ENCODE results near the gene NPBWR2. TPM values are rescaled to one million over a fixed set of nuclear protein-coding genes. Genes with fewer than 3 reads are reported as not detected.

Gene NPBWR2
- polyA plus RNA-seq, 1 donor from 2014 or later, result not detected

GRCh38 chr20:64062276-64062595 lies 45.1 kb downstream of the NPBWR2 start:
- peak overlapping the region; percentile 78 for H3K4me3 ChIP-seq (ENCODE audit: low read length)
- H3K36me3 ChIP-seq (ENCODE audit: insufficient read depth, low read length), result no peaks in the 10 kb centered on the region
- H4K20me1 ChIP-seq (ENCODE audit: insufficient read depth), result no peaks in the 10 kb centered on the region
- no peak for TF ChIP-seq CTCF (IDR thresholded peaks at IDR 0.05; ENCODE audit: poor library complexity, severe bottlenecking)
- no peak for TF ChIP-seq SMC3 (conservative IDR thresholded peaks at IDR 0.05; ENCODE audit: poor library complexity)
- TF ChIP-seq, protein P1, sequence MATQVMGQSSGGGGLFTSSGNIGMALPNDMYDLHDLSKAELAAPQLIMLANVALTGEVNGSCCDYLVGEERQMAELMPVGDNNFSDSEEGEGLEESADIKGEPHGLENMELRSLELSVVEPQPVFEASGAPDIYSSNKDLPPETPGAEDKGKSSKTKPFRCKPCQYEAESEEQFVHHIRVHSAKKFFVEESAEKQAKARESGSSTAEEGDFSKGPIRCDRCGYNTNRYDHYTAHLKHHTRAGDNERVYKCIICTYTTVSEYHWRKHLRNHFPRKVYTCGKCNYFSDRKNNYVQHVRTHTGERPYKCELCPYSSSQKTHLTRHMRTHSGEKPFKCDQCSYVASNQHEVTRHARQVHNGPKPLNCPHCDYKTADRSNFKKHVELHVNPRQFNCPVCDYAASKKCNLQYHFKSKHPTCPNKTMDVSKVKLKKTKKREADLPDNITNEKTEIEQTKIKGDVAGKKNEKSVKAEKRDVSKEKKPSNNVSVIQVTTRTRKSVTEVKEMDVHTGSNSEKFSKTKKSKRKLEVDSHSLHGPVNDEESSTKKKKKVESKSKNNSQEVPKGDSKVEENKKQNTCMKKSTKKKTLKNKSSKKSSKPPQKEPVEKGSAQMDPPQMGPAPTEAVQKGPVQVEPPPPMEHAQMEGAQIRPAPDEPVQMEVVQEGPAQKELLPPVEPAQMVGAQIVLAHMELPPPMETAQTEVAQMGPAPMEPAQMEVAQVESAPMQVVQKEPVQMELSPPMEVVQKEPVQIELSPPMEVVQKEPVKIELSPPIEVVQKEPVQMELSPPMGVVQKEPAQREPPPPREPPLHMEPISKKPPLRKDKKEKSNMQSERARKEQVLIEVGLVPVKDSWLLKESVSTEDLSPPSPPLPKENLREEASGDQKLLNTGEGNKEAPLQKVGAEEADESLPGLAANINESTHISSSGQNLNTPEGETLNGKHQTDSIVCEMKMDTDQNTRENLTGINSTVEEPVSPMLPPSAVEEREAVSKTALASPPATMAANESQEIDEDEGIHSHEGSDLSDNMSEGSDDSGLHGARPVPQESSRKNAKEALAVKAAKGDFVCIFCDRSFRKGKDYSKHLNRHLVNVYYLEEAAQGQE (IDR thresholded peaks at IDR 0.05; ENCODE audit: borderline replicate concordance), result no peak
- TF ChIP-seq RAD21 (conservative IDR thresholded peaks at IDR 0.05), result no peak
- TF ChIP-seq TAF1 (IDR thresholded peaks at IDR 0.05; ENCODE audit: low read depth), result no peak
- no peak for TF ChIP-seq POLR2AphosphoS5 (IDR thresholded peaks at IDR 0.05)
- no peak for TF ChIP-seq EP300 (conservative IDR thresholded peaks at IDR 0.05; ENCODE audit: poor library complexity, severe bottlenecking)
- no peak for TF ChIP-seq EZH2 (IDR thresholded peaks at IDR 0.05; ENCODE audit: borderline replicate concordance, insufficient read depth, low read length, poor library complexity, severe bottlenecking)
- TF ChIP-seq MXI1 (conservative IDR thresholded peaks at IDR 0.05; ENCODE audit: poor library complexity, severe bottlenecking), result no peak
- no peaks in the 10 kb centered on the region for H3K9me3 ChIP-seq (ENCODE audit: low read length)
- peak overlapping the region; percentile 91 for H2AFZ ChIP-seq (ENCODE audit: low read depth, low read length)
- H3K27ac ChIP-seq (ENCODE audit: low read length), result no peak overlapping the region
- H3K4me2 ChIP-seq (ENCODE audit: low read length), result peak overlapping the region; percentile 73
- no peaks in the 10 kb centered on the region for H3K9me2 ChIP-seq (ENCODE audit: insufficient read depth, low read length)
- peak overlapping the region; percentile 83 for H3K9ac ChIP-seq (ENCODE audit: low read length)
- no peaks in the 10 kb centered on the region for H3K27me3 ChIP-seq (ENCODE audit: insufficient read depth, low read depth, low read length)
- H3K79me2 ChIP-seq (replicated peaks; ENCODE audit: insufficient read depth, low read length), result peaks cover 7% of the 10 kb centered on the region
- H3F3A ChIP-seq (ENCODE audit: insufficient read depth, low read length, poor library complexity, severe bottlenecking), result no peaks in the 10 kb centered on the region

- Histone ChIP-seq H3F3A (ENCODE audit: insufficient read depth, low read length, poor library complexity, severe bottlenecking) (no peaks in the 10 kb centered on the region), H3K4me2 (ENCODE audit: low read length) (no peak overlapping the region), H4K20me1 (ENCODE audit: insufficient read depth) (no peaks in the 10 kb centered on the region), H3K9ac (ENCODE audit: low read length) (no peak overlapping the region), H3K36me3 (ENCODE audit: insufficient read depth, low read length) (no peaks in the 10 kb centered on the region), H3K27ac (ENCODE audit: low read length) (no peak overlapping the region), H3K79me2 (replicated peaks; ENCODE audit: insufficient read depth, low read length) (peaks cover under 1% of the 10 kb centered on the region), H2AFZ (ENCODE audit: low read depth, low read length) (no peak overlapping the region), H3K4me3 (ENCODE audit: low read length) (no peak overlapping the region), H3K27me3 (ENCODE audit: insufficient read depth, low read depth, low read length) (no peaks in the 10 kb centered on the region), H3K9me3 (ENCODE audit: low read length) (no peaks in the 10 kb centered on the region), H3K9me2 (ENCODE audit: insufficient read depth, low read length) (no peaks in the 10 kb centered on the region)
- TF ChIP-seq, protein P1 (IDR thresholded peaks at IDR 0.05; ENCODE audit: borderline replicate concordance), result no peak
- TF ChIP-seq RAD21 (conservative IDR thresholded peaks at IDR 0.05) (no peak), TAF1 (IDR thresholded peaks at IDR 0.05; ENCODE audit: low read depth) (no peak), SMC3 (conservative IDR thresholded peaks at IDR 0.05; ENCODE audit: poor library complexity) (no peak), CTCF (IDR thresholded peaks at IDR 0.05; ENCODE audit: poor library complexity, severe bottlenecking) (no peak), POLR2AphosphoS5 (IDR thresholded peaks at IDR 0.05) (no peak), EP300 (conservative IDR thresholded peaks at IDR 0.05; ENCODE audit: poor library complexity, severe bottlenecking) (no peak), EZH2 (IDR thresholded peaks at IDR 0.05; ENCODE audit: borderline replicate concordance, insufficient read depth, low read length, poor library complexity, severe bottlenecking) (no peak), MXI1 (conservative IDR thresholded peaks at IDR 0.05; ENCODE audit: poor library complexity, severe bottlenecking) (no peak)
Observed at GRCh38 chr20:64058536-64058935, 48.8 kb downstream of the NPBWR2 start.

All from neural cell (in vitro differentiated cells).